HG03097 (cell line): ENCODE measurements around the gene COG5.

Source experiments
- ATAC-seq: cut with Tn5 transposase; IDR thresholded peaks from one replicate; pipeline ENCODE4 v1.9.1; 2021; ENCODE audit not compliant: unreplicated experiment, low FRiP score

COG5 gene

DNA sequence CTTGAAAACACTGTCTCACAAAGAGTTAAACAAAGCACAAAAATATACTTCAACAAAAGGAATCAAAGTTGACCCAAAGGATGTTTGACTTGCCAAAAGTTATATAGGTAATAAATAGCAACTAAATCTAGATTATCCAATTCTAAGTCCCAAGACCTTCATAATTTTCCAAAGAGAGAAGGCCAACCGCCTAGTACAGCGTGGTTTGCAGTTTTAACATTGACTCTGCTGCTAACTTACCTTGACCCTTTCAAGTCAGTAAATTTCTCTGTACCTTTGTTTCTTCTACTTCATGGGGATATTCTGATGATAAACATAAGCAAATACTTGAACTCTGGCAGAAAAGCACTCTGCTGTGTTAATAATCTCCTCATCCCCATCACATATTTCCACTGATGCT, 95.7 kb downstream of the COG5 start:
- ATAC-seq = no peak

- ATAC-seq = no peak
These were observed 99.0 kb downstream of the COG5 start for GRCh38 chr7:107464666-107465226.

DNA sequence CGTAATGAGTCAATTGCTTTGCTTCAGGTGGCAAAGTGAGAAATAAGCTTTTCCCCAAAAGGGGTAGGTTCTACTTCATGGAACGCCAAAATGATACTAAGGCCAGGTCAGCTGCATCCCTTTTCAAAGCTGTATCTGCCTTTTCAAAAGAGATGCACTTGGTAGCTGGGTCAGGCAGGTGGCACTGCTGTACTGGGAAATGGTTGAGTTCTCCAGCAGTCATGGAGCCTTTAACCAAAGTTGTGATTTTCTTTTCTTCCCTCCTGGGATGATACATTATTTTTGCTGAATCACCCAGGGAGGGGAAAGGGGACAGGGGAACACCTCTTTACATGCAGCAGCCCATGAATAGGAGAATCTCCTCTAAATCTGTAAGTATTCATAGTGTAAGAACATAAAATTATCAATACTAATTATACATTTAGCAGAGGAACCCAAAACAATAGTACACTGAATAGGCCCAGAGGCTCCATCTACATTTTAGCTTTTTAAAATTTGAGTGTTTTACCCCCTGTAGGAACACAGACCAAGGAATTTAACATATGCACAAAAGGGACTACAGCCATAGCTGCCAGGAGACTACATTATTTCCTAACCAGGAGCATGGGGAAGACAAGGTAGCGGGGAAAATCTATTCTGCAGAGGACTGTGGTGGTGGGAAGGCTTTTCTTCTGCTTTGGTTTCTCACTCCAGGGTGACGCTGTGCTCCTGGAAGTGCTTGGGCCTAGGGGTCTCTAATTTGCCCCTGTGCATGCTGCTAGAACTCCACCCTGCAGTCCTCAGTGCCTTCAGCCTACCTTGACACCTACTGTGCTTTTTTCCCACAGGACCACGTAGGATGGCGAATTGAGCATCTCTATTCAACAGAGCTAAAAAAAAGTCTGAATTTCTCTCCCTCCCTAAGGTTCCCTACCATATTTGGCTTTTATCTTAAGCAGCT, 100.3 kb downstream of the COG5 start:
- no peak for ATAC-seq

DNA sequence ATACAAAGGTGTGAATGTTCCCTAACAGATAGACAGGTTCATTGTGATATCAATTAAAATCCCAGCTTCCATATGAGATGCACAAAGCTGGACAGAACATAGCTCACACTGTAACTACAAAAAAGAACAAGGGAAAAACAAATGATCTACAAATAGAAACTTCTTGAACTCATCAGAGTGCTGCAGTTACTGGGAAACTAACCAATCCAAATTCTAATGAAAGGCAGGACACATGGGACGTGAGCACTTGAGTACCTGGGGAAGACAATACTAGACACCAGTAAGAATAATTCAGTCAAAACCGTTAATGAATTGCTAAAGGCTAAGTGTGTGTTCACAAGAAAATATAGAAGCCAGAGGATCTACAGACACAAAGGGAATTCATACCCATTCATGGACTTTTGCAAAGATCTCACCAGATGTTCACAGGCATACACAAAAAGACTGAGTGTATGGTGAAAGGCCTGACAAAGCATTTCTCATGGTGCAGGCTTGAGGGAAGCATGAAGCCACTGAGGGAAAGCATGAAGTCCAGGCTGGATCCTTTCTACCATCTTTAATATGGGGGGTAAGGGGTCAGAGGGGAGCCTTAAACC, 101.7 kb downstream of the COG5 start:
- ATAC-seq = no peak

- no peak for ATAC-seq
These were observed 110.3 kb downstream of the COG5 start for GRCh38 chr7:107453388-107453787.

GRCh38 chr7:107450970-107451369, 112.8 kb downstream of the COG5 start:
- no peak for ATAC-seq

DNA sequence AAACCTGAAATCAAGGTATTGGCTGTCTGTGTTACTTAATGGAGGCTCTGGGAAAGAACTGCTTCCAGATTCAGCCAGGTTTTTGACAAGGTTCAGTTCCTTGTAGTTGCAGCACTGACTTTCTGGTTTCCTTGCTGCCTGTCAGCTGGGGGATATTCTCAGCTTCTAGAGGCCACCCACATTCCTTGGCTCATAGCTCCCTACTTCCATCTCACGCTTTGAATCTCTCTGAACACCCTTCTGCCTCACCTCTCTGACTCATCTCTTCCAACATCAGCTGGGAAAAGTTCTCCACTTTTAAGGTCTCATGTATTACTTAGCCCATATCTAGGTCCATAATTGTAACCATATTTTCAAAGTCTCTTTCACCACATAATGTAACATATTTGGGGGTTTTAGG, 116.7 kb downstream of the COG5 start:
- no peak for ATAC-seq

DNA sequence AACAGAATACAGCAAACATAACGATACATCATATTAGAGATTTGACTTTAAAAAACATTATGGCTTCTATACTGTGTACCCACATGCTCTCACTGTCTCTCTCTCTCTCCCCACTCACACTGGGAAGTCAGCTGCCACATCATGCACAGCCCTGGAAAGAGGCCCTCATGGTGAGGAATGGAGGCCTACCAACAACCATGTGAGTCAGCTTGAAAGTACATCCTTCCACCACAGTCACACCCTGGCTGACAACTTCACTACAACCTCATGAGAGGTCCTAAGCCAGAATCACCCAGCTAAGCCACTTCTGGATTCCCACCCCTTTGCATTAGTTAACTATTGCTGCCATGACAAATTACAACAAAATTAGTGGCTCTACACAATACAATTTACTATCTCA, 117.2 kb downstream of the COG5 start:
- ATAC-seq = no peak

- no peak for ATAC-seq
These were observed 121.0 kb downstream of the COG5 start for GRCh38 chr7:107442678-107443077.

DNA sequence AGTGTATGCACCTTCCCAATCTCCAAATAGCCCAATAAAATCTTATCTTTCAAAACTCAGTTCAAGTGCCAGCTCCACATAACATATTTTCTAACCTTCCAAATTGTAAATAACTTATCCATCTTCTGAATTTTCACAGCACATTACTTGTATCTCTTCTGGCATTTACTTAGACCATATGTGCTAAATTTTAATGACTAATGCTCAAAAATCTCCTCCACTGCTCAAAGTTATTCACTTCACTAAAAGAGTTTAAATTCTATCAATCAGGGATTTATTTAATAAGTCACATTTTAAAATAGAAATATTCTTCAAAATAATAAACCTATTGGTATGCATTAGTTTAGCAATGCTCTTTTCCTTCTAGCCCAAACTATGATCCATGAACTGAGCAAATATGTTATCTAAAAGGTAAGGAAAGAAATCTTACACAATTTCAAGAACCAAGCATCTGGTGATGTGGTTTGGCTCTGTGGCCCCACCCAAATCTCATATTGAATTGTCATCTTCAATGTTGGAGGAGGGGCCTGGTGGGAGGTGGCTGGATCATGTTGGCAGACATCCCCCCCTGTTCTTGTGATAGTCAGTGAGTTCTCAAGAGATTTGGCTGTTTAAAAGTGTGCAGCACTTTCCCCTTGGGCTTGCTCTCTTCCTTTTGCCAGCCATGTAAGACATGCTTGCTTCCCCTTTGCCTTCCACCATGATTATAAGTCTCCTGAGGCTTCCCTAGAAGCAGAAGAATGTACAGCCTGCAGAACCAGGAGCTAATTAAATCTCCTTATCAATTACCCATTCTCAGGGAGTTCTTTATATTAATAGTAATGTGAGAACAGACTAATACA, 121.9 kb downstream of the COG5 start:
- ATAC-seq = no peak

GRCh38 chr7:107439025-107439424, 124.7 kb downstream of the COG5 start:
- no peak for ATAC-seq

DNA sequence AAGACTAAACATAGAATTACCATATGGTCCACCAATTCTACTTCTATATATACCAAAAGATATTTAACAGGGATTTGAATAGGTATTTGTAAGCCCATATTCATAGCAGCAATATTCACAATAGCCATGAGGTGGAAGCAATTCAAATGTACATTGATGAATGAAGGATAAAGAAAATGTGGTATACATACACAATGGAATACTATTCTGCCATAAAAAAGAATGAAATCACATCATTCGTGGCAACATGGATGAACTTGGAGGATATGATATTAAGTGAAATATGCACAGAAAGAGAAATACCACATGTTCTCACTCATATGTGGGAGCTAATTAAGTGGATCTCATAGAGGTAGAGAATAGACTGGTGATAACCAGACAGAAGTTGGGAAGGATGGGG, 128.0 kb downstream of the COG5 start:
- ATAC-seq = no peak

GRCh38 chr7:107432261-107432660, 131.5 kb downstream of the COG5 start:
- no peak for ATAC-seq

DNA sequence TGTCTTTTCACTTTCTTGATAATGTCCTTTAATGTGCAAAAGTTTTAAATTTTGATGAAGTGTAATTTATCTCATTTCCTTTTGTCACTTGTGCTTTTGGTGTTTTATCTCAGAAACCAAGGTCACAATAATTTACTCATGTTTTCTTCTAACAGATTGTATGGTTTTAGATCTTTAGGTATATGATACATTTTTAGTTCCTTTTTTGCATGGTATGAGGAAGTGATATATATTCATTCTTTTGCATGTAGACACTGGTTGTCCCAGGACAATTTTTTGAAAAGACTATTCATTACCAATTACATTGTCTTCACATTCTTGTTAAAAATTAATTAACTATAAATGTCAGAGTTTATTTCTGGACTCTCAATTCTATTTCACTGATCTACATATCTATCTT, 133.7 kb downstream of the COG5 start:
- ATAC-seq = no peak

- no peak for ATAC-seq
These were observed 135.1 kb downstream of the COG5 start for GRCh38 chr7:107428642-107429041.

GRCh38 chr7:107427462-107427861, 136.3 kb downstream of the COG5 start:
- no peak for ATAC-seq

DNA sequence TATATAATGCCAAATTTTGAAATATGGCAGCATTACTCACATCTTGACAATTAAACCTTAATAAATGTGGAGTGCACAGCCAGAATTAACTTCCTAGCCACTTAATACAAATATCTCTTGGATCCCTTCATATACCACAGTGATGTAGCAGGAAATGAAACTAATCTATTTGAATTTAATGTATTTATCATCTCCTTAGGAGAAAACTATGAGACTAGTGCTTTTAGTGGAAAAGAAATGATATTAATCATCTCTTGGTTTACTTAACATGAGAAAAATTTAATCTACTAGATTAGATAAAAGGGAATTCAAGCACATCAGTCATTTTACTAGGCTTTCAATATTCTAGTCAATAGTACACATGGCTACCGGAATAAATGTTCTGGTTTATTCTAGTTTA, 149.5 kb downstream of the COG5 start:
- ATAC-seq = no peak

GRCh38 chr7:107408349-107408748, 155.4 kb downstream of the COG5 start:
- no peak for ATAC-seq

DNA sequence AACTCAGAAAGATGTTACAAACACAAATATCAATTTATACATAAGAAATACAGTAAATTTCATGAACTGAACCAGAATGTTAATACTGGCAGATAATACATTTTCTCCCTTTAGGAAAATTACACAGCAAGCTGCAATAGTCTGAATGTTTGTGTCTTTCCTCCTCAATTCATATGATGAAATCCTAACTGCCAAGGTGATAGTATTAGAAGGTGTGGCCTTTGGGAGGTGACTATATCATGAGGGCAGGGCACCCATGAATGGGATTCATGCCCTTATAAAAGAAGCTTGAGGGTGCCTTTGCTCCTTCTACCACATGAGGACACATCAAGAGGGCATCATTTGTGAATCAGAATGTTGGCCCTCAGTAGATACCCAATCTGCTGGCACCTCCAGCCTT, 158.2 kb downstream of the COG5 start:
- no peak for ATAC-seq

GRCh38 chr7:107404740-107405537, 158.8 kb downstream of the COG5 start:
- no peak for ATAC-seq
